WI38 (cell line): Measurements from ENCODE around the gene SPTLC2.

Experiments used
- H3K4me3 ChIP-seq: 2 replicates; pipeline ENCODE4 v1.5.1; 2011; ENCODE audit warnings: low read depth, mild to moderate bottlenecking, control low read depth, low read length
- TF ChIP-seq, protein P1 (sequence below): IDR thresholded peaks from 2 replicates; pipeline ENCODE4 v1.5.1; 2012; ENCODE audit warnings: low read depth, mild to moderate bottlenecking, control low read depth, low read length

SPTLC2 gene

DNA sequence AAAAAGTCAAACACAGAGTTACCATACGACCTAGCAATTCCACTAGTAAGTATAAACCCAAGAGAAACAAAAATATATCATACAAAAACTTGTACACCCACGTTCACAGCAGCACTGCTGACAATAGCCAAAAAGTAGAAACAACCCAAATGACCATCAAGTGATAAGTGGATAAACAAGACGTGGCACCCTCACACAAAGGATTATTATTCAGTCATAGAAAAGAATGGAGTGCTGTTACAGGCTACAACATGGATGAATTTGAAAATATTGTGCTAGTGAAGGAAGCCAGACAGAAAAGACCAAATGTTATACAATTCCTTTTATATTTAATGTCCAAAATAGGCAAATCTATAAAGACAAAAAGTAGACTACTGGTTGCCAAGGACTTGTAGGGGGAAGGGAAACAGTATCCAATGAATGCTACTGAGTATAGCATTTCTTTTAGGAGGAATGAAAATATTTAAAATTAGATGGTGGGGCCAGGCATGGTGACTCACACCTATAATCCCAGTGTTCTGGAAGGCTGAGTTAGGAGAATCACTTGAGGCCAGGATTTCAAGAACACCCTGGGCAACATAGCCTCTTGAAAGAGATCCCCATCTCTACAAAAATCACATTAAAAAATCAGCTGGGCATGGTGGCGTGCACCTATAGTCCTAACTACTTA, 41.9 kb downstream of the SPTLC2 start:
- TF ChIP-seq, protein P1, sequence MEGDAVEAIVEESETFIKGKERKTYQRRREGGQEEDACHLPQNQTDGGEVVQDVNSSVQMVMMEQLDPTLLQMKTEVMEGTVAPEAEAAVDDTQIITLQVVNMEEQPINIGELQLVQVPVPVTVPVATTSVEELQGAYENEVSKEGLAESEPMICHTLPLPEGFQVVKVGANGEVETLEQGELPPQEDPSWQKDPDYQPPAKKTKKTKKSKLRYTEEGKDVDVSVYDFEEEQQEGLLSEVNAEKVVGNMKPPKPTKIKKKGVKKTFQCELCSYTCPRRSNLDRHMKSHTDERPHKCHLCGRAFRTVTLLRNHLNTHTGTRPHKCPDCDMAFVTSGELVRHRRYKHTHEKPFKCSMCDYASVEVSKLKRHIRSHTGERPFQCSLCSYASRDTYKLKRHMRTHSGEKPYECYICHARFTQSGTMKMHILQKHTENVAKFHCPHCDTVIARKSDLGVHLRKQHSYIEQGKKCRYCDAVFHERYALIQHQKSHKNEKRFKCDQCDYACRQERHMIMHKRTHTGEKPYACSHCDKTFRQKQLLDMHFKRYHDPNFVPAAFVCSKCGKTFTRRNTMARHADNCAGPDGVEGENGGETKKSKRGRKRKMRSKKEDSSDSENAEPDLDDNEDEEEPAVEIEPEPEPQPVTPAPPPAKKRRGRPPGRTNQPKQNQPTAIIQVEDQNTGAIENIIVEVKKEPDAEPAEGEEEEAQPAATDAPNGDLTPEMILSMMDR = no peak
- no peak overlapping the region for H3K4me3 ChIP-seq

DNA sequence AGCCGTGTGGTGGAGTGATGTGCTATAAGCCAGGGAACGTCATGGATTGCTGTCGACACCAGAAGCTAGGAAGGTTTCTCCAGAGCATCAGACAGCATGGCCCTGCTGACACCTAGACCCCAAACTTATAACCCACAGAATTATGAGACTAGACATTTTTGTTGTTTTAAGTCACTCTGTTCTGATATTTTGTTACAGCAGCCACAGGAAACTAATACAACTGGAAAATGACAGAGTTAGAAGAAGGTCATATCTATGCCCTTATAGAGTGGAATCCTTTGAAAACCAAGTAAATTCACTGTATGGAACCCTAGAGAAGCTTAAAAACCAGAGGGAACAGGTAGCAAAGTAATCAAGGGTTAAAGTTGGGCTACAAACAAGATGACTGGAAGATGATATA, 42.5 kb downstream of the SPTLC2 start:
- TF ChIP-seq, protein P1 = no peak
- H3K4me3 ChIP-seq = no peak overlapping the region

DNA sequence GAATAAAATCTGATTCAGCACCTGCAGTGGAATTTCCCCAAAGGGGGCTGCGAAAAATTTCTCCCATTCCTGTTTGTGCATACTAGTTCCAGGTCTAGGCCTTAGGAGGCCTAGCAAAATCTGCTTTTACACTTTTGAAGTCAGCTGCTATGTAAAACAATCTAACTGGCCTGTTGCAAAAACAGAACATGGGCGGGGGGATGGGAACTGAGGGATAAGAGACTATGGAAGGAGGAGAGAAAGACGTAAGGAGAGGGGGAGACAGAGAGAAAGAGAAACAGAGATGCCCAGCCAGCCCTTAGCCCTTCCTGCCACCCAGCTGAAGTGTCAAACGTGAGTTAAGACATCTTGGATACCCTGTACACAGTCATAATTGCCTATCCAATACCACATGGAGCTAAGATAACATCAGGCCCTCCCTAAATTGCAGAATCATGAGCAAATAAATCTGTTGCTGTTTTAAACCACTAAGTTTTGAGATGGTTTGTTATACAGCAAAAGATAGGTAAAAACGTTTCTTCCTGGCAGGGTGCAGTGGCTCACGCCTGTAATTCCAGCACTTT, 45.6 kb downstream of the SPTLC2 start:
- TF ChIP-seq, protein P1 = no peak
- H3K4me3 ChIP-seq = no peak overlapping the region

DNA sequence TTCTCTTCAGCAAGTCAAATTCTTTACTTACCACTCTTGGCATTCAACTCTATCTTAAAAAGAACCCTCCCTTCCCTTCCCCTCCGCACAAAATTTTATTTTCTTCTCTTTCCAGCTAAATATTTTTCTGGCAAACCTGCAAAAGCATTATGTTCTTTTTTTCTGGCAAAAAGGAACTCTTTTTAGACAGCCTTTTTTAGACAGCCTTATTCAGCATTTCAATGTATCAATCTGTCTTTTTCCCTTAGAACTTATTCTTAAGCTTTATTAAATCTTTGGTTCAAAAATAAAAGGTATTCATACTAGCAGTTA, 50.5 kb downstream of the SPTLC2 start:
- TF ChIP-seq, protein P1 = no peak
- no peak overlapping the region for H3K4me3 ChIP-seq

DNA sequence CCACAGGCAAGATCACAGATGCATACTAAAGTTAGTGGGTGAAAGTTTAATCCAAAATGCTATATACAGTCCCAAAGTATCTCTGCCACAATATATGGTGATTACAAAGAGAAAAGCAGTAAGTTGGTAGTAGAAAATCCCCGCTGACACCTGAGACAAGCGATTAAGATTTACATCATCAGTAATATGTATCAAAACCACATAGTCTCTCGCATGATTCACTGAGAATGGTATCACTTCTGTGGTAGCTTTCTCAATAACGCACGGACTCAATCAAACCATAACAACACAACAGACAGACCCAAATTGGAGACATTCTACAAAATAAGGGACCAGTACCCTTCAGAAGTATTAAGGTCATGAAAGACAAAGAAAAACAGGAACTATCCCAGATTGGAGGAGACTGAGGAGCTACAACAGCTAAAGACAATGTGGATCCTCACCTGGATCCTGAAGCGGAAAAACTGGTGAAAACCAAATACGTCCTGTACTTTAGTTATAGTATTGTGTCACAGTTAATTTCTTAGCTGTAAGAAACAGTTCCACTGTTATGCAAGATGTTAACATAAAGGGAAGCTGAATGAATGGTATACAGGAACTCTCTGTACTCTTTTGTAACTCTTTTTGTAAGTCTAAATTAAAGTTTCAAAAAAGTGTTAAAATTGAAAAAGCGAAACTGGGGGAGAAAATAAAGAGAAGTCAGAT, 51.0 kb downstream of the SPTLC2 start:
- TF ChIP-seq, protein P1 = no peak
- no peak overlapping the region for H3K4me3 ChIP-seq

DNA sequence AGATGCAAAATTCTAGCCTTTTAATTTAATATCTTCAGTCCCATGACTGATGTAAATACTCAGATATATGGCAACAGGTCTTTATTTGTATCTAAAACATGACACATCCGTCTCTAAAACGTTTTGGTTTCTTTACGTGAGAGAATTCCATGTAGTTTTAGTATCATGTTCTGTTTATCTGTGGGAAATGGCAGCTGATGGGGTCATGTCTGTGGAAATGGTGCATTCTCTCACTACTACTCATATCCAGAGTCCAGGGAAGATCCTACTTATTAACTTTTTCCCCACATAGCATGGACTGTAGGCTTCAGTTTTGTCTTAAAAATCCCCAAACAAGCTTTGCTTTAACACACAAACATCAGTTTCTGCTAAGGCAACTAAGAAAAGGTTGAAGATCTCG, 53.8 kb downstream of the SPTLC2 start:
- H3K4me3 ChIP-seq = 0 out of 2 replicates have a peak overlapping the region, but pooled peaks have one; percentile 19
- TF ChIP-seq, protein P1 = no peak

DNA sequence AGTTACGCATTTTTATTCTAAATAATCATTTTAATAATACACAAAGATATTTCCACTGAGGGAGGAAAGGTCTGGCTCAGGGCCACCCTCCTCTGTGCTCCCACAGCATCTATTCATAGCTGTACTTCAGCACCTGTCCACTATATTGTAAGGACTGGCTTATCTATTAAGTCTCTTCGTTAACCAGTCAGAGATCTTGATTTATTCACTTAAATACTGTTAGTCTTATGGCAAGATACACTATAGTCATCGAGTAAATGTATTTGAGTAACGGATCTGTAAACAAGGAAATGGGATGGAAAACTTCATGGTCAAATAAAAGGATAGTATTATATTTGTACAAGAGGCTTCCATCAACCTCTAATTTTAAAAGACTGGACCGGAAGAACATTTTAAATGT, 54.6 kb downstream of the SPTLC2 start:
- TF ChIP-seq, protein P1 = no peak
- no peak overlapping the region for H3K4me3 ChIP-seq
